ENCODE data around the gene L1CAM.

GRCh38 chrX:153911798-153912197 is 25.8 kb upstream of the L1CAM start:
- no peak for TF ChIP-seq POLR2AphosphoS5 (IDR thresholded peaks at IDR 0.05; ENCODE audit: control insufficient read depth, insufficient read depth, low read depth, low read length)
- no peak for TF ChIP-seq POLR2A (conservative IDR thresholded peaks at IDR 0.05)
- no peak for TF ChIP-seq TAF1 (IDR thresholded peaks at IDR 0.05; ENCODE audit: control insufficient read depth, extremely low read depth, insufficient read depth, low read length, severe bottlenecking)
- TF ChIP-seq CTCF (IDR thresholded peaks at IDR 0.05 in 2 of 3, conservative IDR thresholded peaks at IDR 0.05 in 1 of 3; ENCODE audit: insufficient read depth in 2 of 3, low read depth in 1 of 3, low read length in 3 of 3), result no peak
- no peak for TF ChIP-seq NRF1 (conservative IDR thresholded peaks at IDR 0.05 in 1 of 2, IDR thresholded peaks at IDR 0.05 in 1 of 2)
- TF ChIP-seq TEAD4 (IDR thresholded peaks at IDR 0.05; ENCODE audit: low read length), result no peak
- TF ChIP-seq TEAD4 (CRISPR knock-in tag; IDR thresholded peaks at IDR 0.05; ENCODE audit: borderline replicate concordance), result no peak
- TF ChIP-seq NKRF (IDR thresholded peaks at IDR 0.05; ENCODE audit: borderline replicate concordance), result no peak
- no peak for TF ChIP-seq ZNF830 (CRISPR knock-in tag; IDR thresholded peaks at IDR 0.05)
- no peak for TF ChIP-seq FOXM1 (IDR thresholded peaks at IDR 0.05; ENCODE audit: low read depth)
- TF ChIP-seq FOXM1 (CRISPR knock-in tag; IDR thresholded peaks at IDR 0.05; ENCODE audit: low read depth), result no peak
- TF ChIP-seq ZBTB34 (CRISPR knock-in tag; IDR thresholded peaks at IDR 0.05), result no peak
- no peak for TF ChIP-seq REST (IDR thresholded peaks at IDR 0.05; ENCODE audit: borderline replicate concordance)
- TF ChIP-seq REST (CRISPR knock-in tag; IDR thresholded peaks at IDR 0.05; ENCODE audit: low read depth), result no peak
- TF ChIP-seq TFE3 (CRISPR knock-in tag; IDR thresholded peaks at IDR 0.05), result no peak

Measured in K562 (cell line).